Spleen (tissue), 7 donors: Measurements from ENCODE around the gene GRIK3.

Experiments
- POLR2AphosphoS5 ChIP-seq, 3 donors: sonication (generic); formaldehyde crosslinking; IDR thresholded peaks; one replicate each; pipeline ENCODE4 v1.5.1; 2017; ENCODE audit warnings: antibody characterized with exemption in 3 of 3
- TF ChIP-seq, protein P1 (sequence below), 11 experiments: fragments of 200-600 bp in 7 of 11; fragments of 450-650 bp in 4 of 11; sonication (generic) in 4 of 11; IDR thresholded peaks in 8 of 11; conservative IDR thresholded peaks in 3 of 11; 1 replicate in 7 of 11; 2 replicates in 4 of 11; pipeline versions ENCODE4 v1.4.0 to v1.8.0; 2016 to 2021; ENCODE audit warnings: antibody characterized with exemption in 11 of 11, inconsistent platforms in 4 of 11, mild to moderate bottlenecking in 1 of 11
- donor health status: DM: no; HTN: no; CAD: no; lungs with moderate emphysema.
- donor health status: DM: no; HTN: no; CAD: no.
- donor health status: DM: no; HTN: no; CAD: no.

DNA sequence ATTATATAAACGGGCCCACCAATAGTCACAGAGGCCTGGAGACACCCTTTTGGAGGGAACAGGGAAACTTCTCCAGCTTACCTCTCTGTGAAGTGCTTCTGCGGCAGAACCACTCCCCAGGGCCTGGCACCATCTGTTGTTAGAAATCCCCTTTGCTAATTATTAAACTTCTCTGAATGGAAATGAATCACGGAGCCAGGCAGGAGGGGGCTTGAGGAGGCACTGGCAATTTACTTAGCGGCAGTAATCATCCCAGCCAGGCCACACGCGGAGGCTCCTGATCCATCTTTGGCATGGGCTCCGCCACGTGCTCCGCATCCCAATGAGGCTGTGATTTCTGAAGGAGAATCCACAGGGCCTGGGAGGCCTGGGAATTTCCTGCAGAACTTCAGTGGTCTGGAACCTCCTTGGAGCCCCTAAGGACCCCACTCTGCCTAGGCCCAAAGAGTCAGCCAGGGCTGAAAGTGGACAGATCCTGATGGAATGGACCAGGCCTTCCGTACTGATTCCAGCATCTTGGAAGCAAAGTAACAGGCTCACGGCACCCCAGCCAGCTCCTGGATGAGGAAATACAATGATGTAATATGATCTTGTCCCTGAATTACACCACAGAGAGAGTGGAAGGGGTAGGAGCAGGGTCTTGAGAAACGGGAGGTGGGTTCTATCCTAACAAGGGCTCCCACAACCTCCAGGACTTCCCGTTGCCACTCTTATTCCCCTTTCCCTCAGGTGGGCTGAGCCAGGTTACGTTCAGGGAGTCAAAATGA is 62.3 kb downstream of the GRIK3 start:
- TF ChIP-seq, protein P1, sequence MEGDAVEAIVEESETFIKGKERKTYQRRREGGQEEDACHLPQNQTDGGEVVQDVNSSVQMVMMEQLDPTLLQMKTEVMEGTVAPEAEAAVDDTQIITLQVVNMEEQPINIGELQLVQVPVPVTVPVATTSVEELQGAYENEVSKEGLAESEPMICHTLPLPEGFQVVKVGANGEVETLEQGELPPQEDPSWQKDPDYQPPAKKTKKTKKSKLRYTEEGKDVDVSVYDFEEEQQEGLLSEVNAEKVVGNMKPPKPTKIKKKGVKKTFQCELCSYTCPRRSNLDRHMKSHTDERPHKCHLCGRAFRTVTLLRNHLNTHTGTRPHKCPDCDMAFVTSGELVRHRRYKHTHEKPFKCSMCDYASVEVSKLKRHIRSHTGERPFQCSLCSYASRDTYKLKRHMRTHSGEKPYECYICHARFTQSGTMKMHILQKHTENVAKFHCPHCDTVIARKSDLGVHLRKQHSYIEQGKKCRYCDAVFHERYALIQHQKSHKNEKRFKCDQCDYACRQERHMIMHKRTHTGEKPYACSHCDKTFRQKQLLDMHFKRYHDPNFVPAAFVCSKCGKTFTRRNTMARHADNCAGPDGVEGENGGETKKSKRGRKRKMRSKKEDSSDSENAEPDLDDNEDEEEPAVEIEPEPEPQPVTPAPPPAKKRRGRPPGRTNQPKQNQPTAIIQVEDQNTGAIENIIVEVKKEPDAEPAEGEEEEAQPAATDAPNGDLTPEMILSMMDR (IDR thresholded peaks at IDR 0.05 in 8 of 11, conservative IDR thresholded peaks at IDR 0.05 in 3 of 11): no peak
- TF ChIP-seq POLR2AphosphoS5 (IDR thresholded peaks at IDR 0.05): no peak
